Stimulated activated CD8-positive, alpha-beta memory T cell treated with anti-CD3 and anti-CD28 coated beads, Interleukin-2, amount 100 ng/mL, for 48 hours (primary cell): ENCODE results near the gene MPPED1.

ENCODE experiments used
- DNase-seq, 2 donors: peaks; one replicate each; pipeline ENCODE4 v3.0.0-alpha.2; 2020; ENCODE audit warnings: low read depth in 2 of 2

MPPED1 gene

GRCh38 chr22:43476751-43477725 is 65.2 kb downstream of the MPPED1 start:
- no peak for DNase-seq

DNA sequence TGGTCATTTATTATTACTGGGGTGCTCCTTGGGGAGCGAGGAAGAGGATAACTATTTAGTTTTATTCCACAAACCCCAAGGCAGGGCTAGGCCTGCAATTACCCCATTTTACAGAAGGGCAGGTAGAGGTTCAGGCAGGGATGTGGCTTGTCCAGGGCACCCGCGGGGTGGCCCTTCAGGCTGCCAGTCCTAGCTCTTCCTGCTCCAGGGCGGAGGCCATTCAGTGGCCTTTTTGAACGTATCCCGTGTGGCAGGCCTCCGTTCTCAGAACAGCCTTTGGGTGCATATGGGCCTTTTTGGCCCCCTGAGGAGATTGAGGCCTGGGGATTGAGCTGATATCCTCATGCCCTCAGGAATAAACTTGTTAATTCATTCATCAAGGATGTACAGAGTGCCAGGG is 66.2 kb downstream of the MPPED1 start:
- DNase-seq = no peak

GRCh38 chr22:43478621-43479300 is 66.9 kb downstream of the MPPED1 start:
- DNase-seq = no peak

DNA sequence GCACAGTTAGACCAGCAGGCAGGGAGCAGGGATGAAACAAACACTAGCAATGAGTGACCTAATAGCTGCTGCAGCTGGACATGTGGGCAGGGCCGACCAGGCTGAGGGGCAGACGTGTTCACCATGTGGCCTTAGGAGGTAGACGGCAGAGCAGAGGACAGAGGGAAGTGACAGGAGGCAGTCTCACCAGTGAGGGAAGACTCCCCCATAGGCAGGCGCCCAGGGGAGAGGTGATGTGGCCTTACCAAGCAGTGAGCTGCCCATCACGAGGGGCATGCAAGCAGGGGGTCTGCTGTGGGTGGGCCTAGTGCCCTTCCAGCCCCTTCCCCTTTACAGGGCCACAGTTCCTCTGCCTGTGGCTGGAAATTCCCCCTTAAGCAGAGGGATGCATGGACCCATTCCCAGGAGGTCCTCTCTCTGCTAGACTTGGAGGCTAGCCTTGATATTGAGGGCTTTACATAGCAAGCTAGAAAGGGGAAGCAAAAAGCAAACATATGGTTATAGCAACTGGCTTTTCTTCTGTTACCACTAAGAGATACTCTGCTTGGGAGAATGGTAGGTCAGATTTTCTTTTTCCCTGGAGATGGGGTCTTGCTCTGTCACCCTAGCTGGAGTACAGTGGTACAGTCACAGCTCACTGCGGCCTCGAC is 67.6 kb downstream of the MPPED1 start:
- no peak for DNase-seq

GRCh38 chr22:43479962-43480361 is 68.1 kb downstream of the MPPED1 start:
- no peak for DNase-seq

DNA sequence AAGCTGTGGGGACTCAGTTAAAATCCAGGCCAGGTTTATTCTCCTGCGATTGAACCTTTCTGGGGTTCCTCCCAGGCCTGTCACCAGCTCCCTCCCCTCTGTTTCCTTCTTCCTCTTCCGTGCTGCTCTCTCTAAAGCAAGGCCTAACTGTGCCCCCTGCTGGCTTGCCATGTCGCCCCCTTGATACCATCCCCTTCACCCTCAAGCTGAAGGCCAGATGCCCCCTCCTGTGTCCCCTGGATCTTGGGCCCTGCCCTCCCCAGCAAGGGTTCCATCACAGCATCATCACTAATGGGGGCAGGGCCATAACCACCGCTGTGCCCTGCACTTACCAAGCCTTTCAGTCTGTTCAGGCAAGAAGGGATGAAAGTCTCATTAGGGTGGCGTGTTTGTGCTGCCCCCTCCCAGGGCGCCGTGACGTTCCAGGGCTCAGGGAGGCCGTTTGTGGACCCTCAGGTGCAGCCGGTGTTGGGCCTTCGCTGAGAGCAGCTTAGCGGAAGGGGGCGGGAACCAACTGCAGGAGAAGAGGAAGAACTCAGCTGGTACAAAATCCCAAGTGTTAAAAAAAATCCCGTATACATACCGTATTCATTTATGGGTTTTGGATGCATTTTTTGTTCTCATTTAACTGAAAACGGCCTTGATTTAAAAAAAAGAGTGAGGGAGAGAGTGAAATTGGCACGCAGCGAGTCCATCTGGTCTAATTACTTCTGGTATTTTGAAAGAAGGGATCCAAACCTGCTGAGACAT is 69.9 kb downstream of the MPPED1 start:
- no peak for DNase-seq

DNA sequence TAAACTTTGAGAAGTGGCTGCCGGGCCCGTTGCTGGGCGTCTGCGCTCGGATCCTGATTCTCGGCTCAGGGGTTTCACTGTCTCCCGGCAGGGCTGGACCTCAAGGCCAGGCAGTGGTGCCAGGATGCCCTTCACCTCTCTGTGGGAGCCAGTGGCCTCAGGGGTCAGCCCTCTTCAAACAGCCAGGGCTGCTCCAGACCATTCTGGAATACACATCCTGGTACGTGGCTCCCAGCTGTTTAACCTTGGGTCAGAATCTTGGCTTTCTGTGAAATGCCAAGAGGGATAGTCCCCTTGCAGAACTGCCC is 70.5 kb downstream of the MPPED1 start:
- DNase-seq = no peak

DNA sequence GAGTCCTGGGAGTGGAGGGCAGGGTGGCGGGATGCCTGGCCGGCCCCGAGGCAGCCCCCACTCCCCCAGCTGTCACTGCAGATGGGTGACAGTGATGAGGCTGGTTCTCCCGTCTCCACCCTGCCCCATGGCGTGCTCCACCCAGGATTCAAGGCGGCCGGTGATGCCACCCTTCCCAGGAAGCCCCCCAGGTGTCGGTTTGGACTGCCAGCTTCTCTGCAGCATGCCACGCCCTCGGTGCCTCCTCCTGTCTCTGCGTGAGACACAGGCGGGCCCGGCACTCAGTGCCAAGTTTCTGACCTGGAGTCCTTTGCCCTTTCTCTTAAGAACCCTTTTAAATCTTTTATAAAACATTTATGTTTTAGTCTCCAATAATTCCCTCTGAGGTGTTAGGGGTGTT is 71.5 kb downstream of the MPPED1 start:
- no peak for DNase-seq

- no peak for DNase-seq
Measured at GRCh38 chr22:43483669-43484068, 71.9 kb downstream of the MPPED1 start.

DNA sequence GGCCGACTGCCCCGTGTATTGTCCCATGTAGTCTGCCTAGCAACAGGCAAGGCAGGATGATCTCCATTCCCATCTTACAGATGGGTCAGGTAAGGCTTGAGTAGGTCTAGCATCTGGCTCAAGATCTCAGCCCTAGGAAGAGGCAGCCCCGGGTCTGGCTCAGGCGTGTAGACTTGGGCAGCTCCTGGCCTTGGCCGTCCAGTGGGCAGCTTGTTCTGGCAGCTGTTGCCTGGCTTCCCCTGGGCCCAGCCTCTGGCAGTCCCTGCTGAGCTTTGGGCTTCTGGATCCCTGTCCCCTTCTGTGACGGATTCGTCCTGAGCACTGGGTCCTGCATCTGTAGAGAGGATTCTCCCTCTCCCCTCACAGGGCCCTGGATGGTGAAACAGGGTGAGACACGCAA is 72.4 kb downstream of the MPPED1 start:
- DNase-seq = no peak

- DNase-seq = no peak
Measured at GRCh38 chr22:43485502-43486089, 73.8 kb downstream of the MPPED1 start.

DNA sequence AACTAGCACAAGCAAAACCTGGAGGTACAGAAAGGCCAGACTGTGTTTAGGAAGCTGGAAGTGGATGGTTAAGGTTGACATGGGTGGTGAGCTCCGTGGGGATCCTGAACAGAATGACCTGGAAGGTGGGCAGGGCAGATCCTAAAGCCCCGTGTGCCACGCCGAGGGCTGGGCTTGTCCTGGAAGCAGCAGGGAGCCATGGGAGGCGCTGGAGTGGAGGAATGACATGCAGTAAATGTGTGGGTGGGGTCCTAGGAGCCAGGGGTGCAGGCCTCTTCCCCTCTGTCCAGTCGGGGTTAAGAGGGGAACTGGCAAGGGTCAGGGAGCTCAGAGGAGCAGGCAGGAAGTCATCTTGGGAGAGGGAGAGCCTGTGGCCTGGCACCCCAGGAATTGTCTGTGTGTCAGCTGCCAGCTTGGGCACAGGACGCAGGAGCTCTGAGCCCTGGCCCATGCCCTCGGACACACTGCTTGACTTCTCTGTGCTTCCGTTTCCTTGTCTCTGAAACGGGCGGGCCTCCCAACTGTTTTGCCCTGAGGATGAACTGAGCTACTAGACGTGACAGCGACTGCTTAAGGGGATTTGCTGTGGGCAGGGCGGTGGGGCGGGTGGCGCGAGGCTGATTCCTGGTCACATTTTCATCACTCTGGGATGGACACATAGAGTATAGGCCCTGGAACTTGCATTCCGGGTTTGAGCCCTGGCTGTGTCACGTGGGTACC is 75.7 kb downstream of the MPPED1 start:
- DNase-seq = no peak

GRCh38 chr22:43488031-43488866 is 76.4 kb downstream of the MPPED1 start:
- no peak for DNase-seq

- DNase-seq = no peak
Measured at GRCh38 chr22:43488937-43489336, 77.1 kb downstream of the MPPED1 start.

GRCh38 chr22:43490311-43490710 is 78.5 kb downstream of the MPPED1 start:
- DNase-seq = no peak

DNA sequence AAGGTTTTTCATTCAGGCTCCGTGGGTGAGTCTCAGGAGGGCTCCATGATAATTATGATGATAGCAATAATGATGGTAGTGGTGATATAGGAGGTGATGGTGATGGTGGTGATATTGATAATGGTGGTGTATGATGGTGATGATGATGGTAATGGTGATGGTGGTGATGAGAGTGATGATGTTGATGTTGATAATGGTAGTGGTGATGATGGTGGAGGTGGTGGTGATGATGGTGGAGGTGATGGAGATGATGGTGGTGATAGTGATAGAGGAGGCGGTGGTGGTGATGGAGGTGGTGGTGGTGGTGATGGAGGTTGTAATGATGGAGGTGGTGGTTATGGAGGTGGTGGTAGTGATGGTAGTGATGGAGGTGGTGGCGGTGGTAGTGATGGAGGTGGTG is 79.4 kb downstream of the MPPED1 start:
- no peak for DNase-seq

- DNase-seq = no peak
Measured at GRCh38 chr22:43491737-43492136, 79.9 kb downstream of the MPPED1 start.

DNA sequence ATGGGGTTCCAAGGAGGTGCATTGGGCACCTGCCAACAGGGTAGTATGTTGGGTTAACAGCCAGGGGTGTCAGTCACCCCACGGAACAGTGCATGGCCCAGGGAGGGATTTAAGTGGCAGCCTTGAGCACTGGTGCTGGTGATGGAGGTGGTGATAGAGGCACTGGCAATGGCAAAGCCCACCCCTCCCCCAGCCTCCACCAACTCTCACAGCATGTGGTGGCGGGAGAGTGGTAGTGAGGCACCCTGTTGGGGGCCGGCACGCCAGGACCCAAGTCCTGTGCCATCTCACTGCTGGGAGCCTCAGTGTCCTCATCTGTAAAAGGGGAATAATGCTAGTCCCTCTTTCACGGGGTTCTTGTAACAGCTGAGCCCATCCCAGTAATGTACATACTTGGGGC is 81.5 kb downstream of the MPPED1 start:
- DNase-seq = no peak

GRCh38 chr22:43497956-43498855 is 86.4 kb downstream of the MPPED1 start:
- no peak for DNase-seq
